NCI-H2081 treated with DMSO at 0.1 percent for 48 hours (cell line): Measurements from ENCODE around the gene VEPH1.

Experiments used
- DNase-seq: peaks from one replicate; lab custom pipeline; 2025; lab: John Stamatoyannopoulos, UW

VEPH1 gene

DNA sequence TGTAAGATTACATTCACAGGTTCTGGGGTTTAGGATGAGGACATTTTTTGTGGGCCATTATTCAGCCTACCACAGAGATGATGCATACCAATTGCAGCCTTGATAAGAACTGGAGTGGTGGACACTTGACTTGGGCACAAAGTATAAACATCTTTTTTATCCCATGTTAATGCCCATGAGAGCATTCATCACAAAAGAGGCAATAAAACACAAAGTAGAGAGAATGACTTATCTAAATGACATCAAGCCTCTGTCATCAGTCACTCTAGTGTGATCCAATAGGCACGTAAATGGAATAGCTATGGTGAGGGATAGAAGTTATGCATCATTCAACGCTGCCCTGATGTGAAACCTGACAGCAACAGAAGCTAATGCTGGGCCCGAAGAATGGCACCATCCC lies 25.8 kb downstream of the VEPH1 start:
- DNase-seq = no peak

DNA sequence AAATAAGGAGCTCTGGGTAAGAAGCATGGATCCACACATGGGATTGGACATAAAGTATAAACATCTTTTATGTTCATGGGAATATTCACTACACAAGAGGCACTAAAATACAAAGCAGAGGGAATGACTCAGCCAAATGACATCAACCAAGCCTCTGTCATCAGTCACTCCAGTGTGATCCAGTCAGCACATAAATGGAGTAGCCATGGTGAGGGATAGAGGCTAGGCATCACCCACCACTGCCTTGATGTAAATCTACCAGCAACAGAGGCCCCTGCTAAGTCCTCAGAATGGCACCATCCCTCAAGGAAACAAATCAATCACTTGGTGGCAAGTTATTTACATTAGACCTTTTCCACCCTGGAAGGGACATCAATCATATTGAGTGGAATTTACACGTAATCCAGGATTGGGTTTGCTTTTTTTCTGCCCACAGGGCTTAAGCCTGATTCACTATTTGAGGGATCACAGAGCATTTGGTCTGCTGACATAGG lies 27.2 kb downstream of the VEPH1 start:
- no peak for DNase-seq

DNA sequence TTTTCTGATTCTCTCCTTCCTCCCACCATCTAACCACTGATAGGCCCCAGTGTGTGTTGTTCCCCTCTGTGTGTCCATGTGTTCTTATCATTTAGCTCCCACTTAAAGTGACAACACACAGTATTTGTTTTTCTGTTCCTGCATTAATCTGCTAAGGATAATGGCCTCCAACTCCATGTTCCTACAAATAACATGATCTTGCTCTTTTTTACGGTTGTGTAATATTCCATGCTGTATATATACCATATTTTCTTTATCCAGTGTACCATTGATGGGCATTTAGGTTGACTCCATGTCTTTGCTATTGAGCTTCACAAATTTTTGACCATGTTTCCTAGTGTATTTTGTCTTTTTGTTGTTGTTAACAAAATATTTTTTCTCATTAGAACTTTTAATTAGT lies 30.6 kb downstream of the VEPH1 start:
- no peak for DNase-seq

DNA sequence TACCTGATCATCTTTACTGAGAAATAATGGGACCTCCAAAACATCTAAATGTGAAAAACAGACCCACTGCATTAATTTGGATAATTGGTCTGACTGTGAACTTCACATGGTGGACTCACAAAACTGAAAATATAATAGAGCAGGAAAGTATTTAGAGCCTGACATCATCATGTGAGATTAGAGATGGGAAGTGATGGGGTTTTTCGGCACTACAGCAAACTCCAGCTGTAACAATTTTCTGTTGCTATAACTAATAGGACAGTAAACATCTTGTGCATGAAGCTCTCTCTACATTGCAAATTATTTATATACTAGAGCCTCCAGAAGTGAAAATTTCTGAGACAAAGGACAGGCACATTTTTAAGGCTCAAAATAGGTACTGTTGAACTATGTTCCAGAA lies 32.2 kb downstream of the VEPH1 start:
- no peak for DNase-seq

DNA sequence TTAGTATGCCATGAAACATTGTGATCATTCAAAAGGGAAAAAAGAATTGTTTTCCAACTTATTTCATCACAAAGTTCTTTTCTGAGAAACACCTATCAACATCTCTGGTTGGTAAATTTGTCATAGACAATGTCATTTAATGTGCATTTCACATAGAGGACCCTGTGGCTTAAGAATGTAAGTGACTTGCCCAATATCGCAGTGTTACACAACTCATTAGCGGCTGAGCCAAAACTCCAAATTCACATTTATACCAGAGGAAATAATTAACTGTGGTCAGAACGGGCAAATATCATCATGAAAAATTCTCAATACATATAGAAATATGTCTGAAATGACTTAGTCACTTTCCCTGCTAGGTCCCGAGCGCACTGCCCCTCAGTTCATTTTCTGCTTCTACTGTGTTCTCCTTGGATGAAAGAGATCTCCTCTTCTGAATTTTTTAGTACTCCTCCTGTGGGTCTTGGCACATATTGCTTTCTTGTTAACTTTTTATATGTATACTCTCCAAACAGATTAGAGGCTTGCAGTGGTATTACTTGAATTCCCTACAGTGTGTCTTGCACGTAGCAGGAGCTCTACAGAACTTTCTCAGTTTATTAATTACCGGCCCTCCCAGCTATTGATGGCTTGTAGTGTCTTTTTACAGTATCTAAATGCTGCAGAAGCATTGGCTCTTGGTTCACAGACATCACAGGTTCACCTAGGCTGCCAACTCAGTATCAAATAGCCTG lies 33.5 kb downstream of the VEPH1 start:
- DNase-seq = no peak

DNA sequence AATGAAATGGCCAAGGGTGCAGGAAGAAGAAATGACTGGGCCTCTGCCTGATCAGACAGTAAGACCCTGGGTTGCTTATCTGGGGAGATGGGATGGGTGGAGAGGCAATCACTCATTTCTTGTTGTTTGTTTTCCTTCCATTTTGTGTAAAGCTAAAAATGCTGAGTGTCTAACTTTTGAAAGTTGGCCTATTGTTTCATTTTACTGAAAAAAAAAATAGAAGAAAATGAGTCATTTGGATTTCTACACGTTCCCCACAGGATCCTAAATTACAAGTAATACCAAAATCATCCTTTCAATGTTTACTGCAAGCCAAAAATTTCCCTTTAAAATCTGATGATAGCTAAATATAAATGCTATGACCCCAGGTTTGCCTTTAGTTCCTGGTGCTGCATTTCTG lies 36.0 kb downstream of the VEPH1 start:
- DNase-seq = no peak

DNA sequence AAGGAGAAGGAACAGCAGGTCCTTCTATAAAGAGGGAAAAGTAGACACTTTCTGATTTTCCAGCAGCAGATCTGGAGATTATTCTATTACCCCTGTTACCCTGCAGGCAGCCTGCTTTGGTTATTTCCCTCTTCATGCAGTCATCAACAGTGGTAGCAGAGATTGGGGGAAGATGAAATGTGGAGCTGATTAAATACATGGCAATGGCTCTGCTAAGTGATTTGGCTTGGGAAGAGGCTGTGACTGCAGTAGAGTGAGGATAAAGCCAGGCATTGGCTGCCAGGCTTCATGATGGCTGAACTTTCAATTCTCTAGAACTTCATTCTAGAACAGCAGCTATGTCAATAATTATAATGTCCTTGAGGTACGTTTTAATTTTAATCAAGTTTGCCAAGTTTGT lies 37.5 kb downstream of the VEPH1 start:
- DNase-seq = no peak

DNA sequence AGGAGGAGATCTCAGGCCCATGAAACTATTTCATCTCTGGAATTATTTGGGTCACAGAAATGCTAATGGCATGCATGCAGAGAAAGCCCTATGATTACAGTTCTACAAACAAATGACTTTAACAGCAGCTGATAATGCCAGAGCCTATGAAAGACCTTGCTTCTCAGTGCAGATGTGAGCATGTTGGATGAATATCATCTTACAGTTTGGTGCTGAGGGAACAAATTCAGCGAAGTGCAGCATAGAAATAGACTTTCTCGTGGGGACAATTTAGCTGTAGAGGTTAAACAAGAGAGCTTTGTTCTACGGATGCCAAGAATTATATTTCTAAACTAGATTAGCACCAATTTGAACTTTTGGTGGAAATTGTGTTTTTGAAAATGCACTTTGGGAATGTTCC lies 38.9 kb downstream of the VEPH1 start:
- DNase-seq = no peak

DNA sequence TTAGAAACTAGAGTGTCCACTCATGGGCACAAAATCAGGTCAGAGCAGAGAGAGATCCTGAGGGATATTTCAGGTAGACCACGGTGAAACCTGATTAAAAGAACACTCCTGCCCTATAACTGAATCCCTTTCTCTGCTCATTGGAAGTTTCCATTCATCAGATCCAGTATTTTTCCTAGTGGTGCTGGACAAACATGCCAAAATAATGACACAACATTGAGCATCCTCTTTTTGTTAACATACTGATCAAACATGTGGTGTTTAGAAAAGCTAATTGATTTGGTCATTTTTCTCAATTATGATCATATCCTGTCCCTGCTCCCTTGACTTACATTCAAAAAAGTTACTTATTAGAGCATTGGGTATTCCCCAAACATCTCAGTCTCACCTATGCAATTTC lies 39.4 kb downstream of the VEPH1 start:
- no peak for DNase-seq

DNA sequence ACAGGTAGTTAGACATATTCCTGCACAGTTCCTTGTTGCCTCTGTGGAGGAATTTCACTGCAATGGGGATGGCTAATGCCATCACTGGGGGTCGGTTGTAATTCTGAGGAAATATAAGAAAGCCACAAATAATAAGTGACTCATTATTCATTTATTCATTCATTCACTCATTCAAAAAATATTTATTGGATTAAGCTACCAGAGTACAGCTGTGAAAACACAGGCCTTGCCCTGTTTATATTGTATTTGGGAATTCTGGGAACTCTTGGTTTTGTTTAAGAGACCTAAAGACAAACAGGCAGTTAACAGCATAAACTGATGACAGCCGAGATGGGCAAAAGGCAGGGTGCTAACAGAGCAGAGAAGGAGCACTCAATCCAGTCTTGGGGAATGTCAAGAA lies 43.0 kb downstream of the VEPH1 start:
- DNase-seq = no peak

DNA sequence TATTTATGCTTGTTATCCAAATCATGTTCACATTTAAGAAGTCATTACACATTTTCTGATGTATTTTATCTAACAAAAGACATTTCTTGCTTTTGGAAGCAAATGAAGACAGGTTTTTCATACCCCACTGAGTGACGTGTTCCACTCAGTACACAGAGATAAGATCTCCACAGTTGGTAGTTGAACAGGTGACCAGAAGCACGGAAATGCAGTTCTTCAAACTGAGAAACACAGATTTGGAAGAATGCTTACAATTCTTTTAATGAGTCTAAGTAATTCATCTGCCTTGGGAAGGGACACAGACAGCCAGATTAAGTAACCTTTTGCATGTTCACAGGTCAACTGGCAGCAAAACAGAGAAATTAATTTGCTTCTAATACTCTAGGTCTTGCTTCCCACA lies 43.5 kb downstream of the VEPH1 start:
- no peak for DNase-seq

DNA sequence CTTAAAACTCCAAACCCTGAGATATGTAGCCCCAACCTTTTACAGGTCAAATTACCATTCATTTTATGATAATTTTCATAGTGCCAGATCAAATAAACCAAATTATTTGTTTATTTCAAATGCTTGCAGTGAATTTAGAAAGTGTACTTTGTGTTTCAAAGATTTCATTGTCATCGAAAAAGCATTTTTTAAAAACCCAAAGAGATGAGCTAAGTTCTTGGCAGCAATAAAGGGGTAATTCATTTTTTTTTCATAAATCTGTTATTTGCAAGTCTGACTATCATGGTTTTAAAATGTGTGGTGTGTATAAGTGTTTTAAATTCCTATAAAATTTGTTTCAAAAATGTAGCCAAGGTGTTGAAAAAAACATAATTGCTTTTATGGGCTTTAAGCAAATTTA lies 49.4 kb downstream of the VEPH1 start:
- DNase-seq = no peak

DNA sequence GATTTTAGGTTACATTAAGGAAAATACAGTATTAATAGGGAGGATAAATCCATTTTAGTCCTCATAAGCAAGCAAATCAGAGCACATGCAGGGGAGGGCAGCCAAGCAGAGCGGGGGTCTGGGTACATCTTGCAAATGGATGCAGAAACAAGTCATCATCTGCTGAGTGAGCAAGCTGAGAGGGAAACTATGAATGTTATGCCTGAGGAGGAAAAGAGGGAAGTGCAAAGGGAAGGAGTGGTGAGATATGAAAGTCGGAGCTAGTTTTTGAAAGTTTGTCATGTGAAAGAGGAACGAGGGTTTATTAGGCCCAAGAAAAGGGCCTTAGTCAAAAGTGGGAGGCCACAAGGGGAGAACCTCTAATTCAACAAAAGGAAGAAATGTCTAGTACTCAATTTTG lies 51.1 kb downstream of the VEPH1 start:
- DNase-seq = no peak

DNA sequence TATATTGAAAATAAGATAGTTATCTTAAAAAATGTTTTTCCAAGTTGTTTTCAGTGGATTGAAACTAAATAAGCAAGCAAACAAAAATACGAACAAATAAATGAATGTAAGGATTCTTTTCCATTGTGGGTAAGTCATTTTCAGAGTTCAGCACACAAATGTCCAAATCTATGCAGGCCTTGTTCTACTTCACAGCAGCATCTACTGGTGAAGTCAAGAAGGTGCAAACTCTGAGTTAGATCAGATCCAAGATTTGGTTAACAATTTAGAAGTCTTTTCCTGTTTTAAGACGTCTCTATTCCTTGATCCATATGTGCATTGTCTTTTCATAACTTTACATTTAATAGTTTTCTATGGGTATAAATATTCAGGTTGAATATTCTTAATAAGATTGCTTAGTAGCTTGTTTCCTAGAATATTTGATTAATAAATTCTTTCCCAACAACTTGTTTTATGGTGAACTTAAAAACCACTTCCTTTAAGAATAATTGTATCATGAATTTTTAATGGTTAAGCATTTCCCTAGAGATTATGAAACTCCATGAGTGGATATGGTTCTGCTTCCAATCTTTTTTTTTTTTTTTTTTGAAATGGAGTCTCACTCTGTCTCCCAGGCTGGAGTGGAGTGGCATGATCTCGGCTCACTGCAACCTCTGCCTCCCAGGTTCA lies 56.1 kb downstream of the VEPH1 start:
- DNase-seq = no peak

DNA sequence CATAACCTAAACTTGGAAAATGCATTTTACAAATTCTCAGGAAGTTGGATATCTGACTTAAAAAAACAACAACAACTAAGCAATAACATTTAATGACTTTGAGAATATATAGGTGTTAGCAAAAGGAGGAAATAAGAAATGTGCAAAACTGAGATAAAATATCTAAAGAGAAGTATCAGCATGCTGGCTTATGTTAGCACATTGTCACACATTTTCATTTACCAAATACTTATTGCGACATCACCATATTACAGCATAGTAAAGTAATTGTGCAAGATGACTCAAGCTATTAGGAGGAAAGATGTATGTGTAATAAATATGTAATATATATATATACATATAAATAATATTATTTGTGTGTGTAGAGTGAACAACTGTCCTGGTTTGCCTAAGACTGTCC lies 57.4 kb downstream of the VEPH1 start:
- no peak for DNase-seq

DNA sequence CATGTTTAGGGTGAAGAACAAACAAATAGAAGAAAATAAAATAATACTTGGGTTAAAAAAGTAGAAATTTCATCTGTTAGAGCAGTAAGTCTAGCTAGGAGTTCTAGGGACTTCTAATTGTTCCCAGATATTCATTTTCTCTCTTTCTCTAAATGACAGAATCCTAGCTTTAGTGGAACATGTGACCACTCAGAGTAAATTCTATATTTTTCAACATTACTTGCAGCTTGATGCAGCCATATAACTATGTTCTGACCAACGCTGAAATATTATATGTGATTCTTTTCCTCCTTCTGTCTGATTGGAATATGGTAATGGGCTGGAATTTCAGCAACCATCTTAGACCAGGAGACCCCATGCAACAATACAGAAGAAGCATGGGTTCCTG lies 58.4 kb downstream of the VEPH1 start:
- no peak for DNase-seq

DNA sequence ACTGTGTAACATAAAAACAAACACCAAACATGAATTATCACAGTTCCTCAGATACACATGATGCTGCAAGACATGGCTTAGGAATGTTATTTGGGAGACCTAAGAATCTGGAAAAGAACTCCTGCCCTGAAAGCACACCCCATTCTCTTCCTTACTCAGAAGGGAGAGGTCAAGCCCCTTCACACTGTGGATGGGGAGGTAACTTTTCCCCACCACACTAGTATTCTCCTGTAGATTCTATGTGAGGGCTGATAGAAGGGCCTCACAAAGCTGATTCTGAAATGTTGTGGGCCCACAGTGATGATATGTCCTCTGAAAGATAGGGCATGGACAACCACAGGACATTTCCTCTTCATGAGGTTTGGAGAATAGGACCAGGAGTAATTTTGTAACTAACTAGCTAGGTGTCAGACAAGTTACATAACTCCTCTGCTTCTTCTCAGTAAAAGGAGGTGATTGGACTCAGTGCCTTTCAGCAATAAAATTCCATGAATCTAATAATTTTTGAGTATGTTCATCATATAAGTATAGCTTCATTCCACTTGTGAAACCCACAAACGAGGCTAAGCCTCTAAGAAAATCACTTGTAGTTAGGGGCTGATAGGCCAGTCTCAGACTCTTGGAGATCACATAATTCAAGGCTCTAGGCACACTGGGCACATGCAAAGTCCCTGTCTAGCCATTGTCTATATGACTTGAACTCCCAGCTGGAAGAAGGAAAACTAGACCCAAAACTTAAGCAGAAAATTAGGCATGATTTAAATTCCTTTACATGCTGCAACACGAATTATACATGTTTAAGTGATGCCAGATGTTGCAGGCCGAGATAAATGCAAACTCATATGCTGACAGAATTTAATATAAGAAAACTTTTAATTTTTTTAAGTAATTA lies 59.1 kb downstream of the VEPH1 start:
- DNase-seq = no peak

DNA sequence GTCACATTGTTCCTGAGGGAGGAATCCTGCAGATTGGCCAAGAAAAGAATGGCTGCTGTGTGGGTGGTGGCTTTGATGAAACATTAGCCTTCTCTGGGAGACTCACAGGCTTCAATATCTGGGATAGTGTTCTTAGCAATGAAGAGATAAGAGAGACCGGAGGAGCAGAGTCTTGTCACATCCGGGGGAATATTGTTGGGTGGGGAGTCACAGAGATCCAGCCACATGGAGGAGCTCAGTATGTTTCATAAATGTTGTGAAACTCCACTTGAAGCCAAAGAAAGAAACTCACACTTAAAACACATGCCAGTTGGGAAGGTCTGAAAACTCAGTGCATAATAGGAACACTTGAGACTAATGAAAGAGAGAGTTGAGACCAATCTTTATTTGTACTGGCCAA lies 60.5 kb downstream of the VEPH1 start:
- no peak for DNase-seq

DNA sequence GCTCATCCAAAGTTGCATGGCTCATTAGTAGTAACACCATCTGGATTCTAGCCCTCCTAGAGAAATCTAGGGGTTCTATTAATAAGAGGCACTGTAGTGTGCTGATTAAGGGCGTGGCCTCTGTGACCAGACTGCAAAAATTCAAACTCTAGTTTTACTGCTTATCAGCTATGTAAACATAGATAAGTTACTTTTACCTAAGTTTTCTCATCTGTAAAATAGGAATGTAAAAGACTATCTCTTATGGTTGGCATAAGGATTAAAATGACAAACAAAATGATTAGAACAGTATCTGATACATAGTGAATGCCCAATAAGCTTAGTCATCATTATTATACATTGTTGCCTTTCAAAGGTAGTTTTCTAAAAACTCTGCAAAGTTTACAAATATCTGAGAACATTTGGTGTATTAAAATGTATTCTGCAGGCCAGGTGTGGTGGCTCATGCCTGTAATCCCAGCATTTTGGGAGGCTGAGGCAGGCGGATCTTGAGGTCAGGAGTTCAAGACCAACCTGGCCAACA lies 62.1 kb downstream of the VEPH1 start:
- DNase-seq = no peak

DNA sequence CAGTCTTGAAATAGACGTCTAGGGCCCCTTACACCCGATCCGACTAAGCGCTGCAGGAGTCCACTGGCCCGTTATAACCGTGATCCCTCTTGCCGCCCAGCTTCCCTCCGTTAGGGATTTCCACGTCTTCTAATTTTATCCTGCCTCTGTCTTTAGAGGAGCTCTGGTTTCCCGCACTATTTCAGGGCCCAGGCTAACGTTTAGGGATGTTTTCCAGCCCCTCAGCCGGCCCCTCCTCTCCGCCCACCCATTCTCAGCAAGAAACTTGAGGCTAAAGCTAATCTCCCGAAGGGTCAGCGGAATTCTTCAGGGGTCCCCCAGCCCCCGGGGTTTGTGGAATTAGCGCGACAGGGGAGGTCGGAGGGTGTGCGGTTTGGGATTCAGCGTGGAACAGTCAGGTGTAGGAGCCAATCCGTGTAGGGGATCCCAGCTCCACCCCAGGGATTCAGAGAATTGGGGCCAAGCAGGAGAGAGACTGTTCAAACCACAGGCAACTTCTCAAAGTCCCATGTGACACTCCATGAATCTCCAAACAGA lies 65.0 kb downstream of the VEPH1 start:
- DNase-seq = peak; percentile 15

DNA sequence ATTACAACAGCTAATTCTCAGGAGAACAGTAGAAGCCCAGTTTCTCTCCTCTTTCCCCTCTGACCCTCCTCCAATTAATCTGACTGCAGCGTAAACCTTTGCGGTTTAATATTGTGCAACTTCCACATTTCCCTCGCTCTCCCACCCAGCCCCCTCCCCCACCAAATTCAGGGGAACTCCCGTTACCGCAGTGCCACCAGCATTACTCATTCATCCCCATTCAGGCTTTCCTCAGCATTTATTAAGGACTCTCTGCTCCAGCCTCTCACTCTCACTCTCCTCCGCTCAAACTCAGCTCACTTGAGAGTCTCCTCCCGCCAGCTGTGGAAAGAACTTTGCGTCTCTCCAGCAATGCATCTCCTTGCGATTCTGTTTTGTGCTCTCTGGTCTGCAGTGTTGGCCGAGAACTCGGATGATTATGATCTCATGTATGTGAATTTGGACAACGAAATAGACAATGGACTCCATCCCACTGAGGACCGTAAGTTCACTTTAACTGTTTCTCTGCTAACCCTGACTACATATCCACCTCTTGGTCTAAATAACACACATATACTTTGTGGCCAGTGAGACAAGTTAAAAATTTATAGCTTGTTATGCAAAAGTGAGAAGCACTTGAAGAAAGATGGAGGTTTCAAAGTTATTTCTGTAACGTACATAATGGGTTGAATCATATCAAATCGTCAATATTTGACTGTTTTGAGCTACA lies 66.5 kb downstream of the VEPH1 start, which contains the start of gene PTX3:
TSS of gene PTX3 (plus strand) at position 268 of the 709 bp plus-strand sequence. CDS start at position 352, 84 bp downstream.
- no peak for DNase-seq

DNA sequence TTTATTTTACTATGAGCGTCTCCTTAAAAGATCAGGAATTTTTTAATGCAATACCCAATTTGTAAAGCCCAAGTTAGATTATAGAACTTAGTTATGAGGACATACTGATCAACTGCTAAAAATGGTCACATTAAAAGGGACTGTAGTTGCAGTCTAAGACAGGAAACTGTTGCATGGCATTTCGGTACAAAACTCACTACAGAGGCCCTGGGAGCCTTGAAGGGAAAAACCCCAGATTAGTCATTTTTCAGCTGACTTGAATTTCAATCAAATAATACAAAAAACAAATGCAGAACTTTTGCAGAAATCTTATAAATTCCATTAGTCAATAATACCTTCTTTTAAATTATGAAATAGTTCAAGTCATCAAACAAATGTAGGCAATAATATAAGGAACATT lies 73.5 kb downstream of the VEPH1 start:
- DNase-seq = no peak
